Fibroblast of lung (primary cell): ENCODE results near the gene ZNF862.

Experiments
- CTCF ChIP-seq, 2 donors: IDR thresholded peaks in 1 of 2; conservative IDR thresholded peaks in 1 of 2; 1 replicate in 1 of 2; 2 replicates in 1 of 2; pipeline ENCODE4 v1.5.1; 2011 to 2012; ENCODE audit warnings: low read length in 2 of 2, control low read depth in 1 of 2, inconsistent platforms in 1 of 2, low read depth in 1 of 2, mild to moderate bottlenecking in 1 of 2
- EZH2 ChIP-seq: IDR thresholded peaks from 2 replicates; pipeline ENCODE4 v1.5.1; 2012; ENCODE audit warnings: low read length, control low read depth, mild to moderate bottlenecking; ENCODE audit errors: missing control alignments

GRCh38 chr7:149811221-149811620 lies 27.0 kb upstream of the ZNF862 start:
- TF ChIP-seq CTCF (conservative IDR thresholded peaks at IDR 0.05 in 1 of 2, IDR thresholded peaks at IDR 0.05 in 1 of 2; ENCODE audit: low read depth in 1 of 2, low read length in 2 of 2) (peak in 1 of 2 donors; percentile 35), EZH2 (no peak)
